Endodermal cell (in vitro differentiated cells): ENCODE results near the gene DMBT1. TPM values are rescaled to one million over a fixed set of nuclear protein-coding genes. Genes with fewer than 3 reads are reported as not detected.

ENCODE experiments used
- DNase-seq: peaks from one replicate; pipeline ENCODE4 v3.0.0-alpha.2; 2017
- H3K27ac ChIP-seq: 2 replicates; pipeline ENCODE4 v1.5.1; 2013; ENCODE audit warnings: mild to moderate bottlenecking, low read depth, low read length, moderate library complexity
- H3K27me3 ChIP-seq: 2 replicates; pipeline ENCODE4 v1.6.1; 2013; ENCODE audit warnings: mild to moderate bottlenecking, low read length, moderate library complexity; ENCODE audit not compliant: insufficient read depth, control insufficient read depth, poor library complexity, severe bottlenecking
- H3K36me3 ChIP-seq: 2 replicates; pipeline ENCODE4 v1.7.0; 2013; ENCODE audit warnings: mild to moderate bottlenecking, low read length, moderate library complexity; ENCODE audit not compliant: control insufficient read depth, insufficient read depth
- H3K4me1 ChIP-seq: one replicate; pipeline ENCODE4 v1.7.0; 2013; ENCODE audit warnings: low read length; ENCODE audit not compliant: control insufficient read depth, insufficient read depth
- H3K4me3 ChIP-seq: 2 replicates; pipeline ENCODE4 v1.5.1; 2013; ENCODE audit warnings: mild to moderate bottlenecking, low read length, moderate library complexity
- H3K9ac ChIP-seq: 2 replicates; pipeline ENCODE4 v1.6.1; 2013; ENCODE audit warnings: mild to moderate bottlenecking, low read length, moderate library complexity; ENCODE audit not compliant: poor library complexity, severe bottlenecking; ENCODE audit errors: extremely low read depth
- H3K9me3 ChIP-seq: 2 replicates; pipeline ENCODE4 v1.6.1; 2013; ENCODE audit warnings: mild to moderate bottlenecking, low read length, moderate library complexity; ENCODE audit not compliant: control insufficient read depth
- H3K27ac Mint-ChIP-seq: 2 replicates; pipeline ENCODE4 v1.8.0; 2020; ENCODE audit warnings: mixed read lengths
- H3K27me3 Mint-ChIP-seq: 2 replicates; pipeline ENCODE4 v1.8.0; 2021; ENCODE audit warnings: mild to moderate bottlenecking, mixed read lengths; ENCODE audit not compliant: insufficient read depth
- H3K36me3 Mint-ChIP-seq: 2 replicates; pipeline ENCODE4 v1.8.0; 2020; ENCODE audit warnings: low read depth, mixed read lengths
- H3K4me1 Mint-ChIP-seq: 2 replicates; pipeline ENCODE4 v1.8.0; 2020; ENCODE audit warnings: mixed read lengths
- H3K4me3 Mint-ChIP-seq: 2 replicates; pipeline ENCODE4 v1.8.0; 2020; ENCODE audit warnings: mild to moderate bottlenecking, moderate library complexity, mixed read lengths
- H3K9me3 Mint-ChIP-seq: 2 replicates; pipeline ENCODE4 v1.8.0; 2020; ENCODE audit warnings: mild to moderate bottlenecking, mixed read lengths
- WGBS, 2 experiments: methylation state at CpG; one replicate each; pipeline versions ENCODE4 v1.1.5 to v1.1.7; 2013; ENCODE audit warnings: missing lambda C conversion rate in 2 of 2, mixed read lengths in 1 of 2; ENCODE audit not compliant: insufficient coverage in 1 of 2, insufficient read length in 1 of 2; 5-methylcytosine and 5-hydroxymethylcytosine counted together
- total RNA-seq, 2 donors: library from RNA; stranded (reverse); fragmentation: NEBNext Ultra II Directional in 1 of 2; extraction: Animal tissue kit (Norgen Biotek cat#: 25700) in 1 of 2; gene quantifications; 2 replicates in 1 of 2; 3 replicates in 1 of 2; pipeline ENCODE4 v1.2.1, GENCODE V29; 2021
- TF ChIP-seq, protein P1 (sequence below): fragments of 200-600 bp; sonication (generic); conservative IDR thresholded peaks from 2 replicates; pipeline ENCODE4 v1.5.0; 2021; ENCODE audit warnings: antibody characterized with exemption, mild to moderate bottlenecking

DMBT1 gene
- total RNA-seq, 2 donors from 2014 or later = not detected

GRCh38 chr10:122673731-122674130 is 113.2 kb downstream of the DMBT1 start:
- peaks cover 86% of the 10 kb centered on the region for H3K27me3 Mint-ChIP-seq
- 92 to 93% methylated on average over 5 of the region's 5 CpGs for WGBS, 2 experiments

GRCh38 chr10:122674781-122675180 is 114.2 kb downstream of the DMBT1 start:
- no peak overlapping the region for H3K9ac ChIP-seq
- TF ChIP-seq, protein P1, sequence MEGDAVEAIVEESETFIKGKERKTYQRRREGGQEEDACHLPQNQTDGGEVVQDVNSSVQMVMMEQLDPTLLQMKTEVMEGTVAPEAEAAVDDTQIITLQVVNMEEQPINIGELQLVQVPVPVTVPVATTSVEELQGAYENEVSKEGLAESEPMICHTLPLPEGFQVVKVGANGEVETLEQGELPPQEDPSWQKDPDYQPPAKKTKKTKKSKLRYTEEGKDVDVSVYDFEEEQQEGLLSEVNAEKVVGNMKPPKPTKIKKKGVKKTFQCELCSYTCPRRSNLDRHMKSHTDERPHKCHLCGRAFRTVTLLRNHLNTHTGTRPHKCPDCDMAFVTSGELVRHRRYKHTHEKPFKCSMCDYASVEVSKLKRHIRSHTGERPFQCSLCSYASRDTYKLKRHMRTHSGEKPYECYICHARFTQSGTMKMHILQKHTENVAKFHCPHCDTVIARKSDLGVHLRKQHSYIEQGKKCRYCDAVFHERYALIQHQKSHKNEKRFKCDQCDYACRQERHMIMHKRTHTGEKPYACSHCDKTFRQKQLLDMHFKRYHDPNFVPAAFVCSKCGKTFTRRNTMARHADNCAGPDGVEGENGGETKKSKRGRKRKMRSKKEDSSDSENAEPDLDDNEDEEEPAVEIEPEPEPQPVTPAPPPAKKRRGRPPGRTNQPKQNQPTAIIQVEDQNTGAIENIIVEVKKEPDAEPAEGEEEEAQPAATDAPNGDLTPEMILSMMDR = no peak
- H3K36me3 ChIP-seq = no peaks in the 10 kb centered on the region
- peaks cover 2% of the 10 kb centered on the region for H3K9me3 Mint-ChIP-seq
- no peak overlapping the region for H3K4me3 Mint-ChIP-seq
- WGBS, 2 experiments = 93 to 100% methylated on average over 1 to 8 of the region's 8 CpGs
- H3K4me3 ChIP-seq = no peak overlapping the region
- no peak overlapping the region for H3K27ac ChIP-seq
- no peaks in the 10 kb centered on the region for H3K9me3 ChIP-seq
- peaks cover 18% of the 10 kb centered on the region for H3K4me1 Mint-ChIP-seq
- no peak overlapping the region for H3K27ac Mint-ChIP-seq
- no peak for DNase-seq
- H3K36me3 Mint-ChIP-seq = no peaks in the 10 kb centered on the region
- H3K4me1 ChIP-seq = peaks cover 23% of the 10 kb centered on the region
- peaks cover 95% of the 10 kb centered on the region for H3K27me3 Mint-ChIP-seq
- H3K27me3 ChIP-seq = peaks cover 88% of the 10 kb centered on the region

More at GRCh38 chr10:122673731-122674130, 113.2 kb downstream of the DMBT1 start:
- no peak overlapping the region for H3K4me3 Mint-ChIP-seq
- Histone ChIP-seq H3K27me3 (peaks cover 78% of the 10 kb centered on the region), H3K9ac (no peak overlapping the region), H3K4me1 (peaks cover 27% of the 10 kb centered on the region), H3K36me3 (no peaks in the 10 kb centered on the region), H3K9me3 (no peaks in the 10 kb centered on the region), H3K4me3 (no peak overlapping the region), H3K27ac (no peak overlapping the region)
- H3K4me1 Mint-ChIP-seq = peaks cover 29% of the 10 kb centered on the region
- DNase-seq = no peak
- TF ChIP-seq, protein P1 = no peak
- no peaks in the 10 kb centered on the region for H3K9me3 Mint-ChIP-seq
- H3K27ac Mint-ChIP-seq = no peak overlapping the region
- H3K36me3 Mint-ChIP-seq = no peaks in the 10 kb centered on the region

GRCh38 chr10:122675278-122675677 is 114.7 kb downstream of the DMBT1 start:
- Mint-ChIP-seq H3K4me1 (peaks cover 14% of the 10 kb centered on the region), H3K9me3 (peaks cover 7% of the 10 kb centered on the region), H3K4me3 (no peak overlapping the region), H3K27ac (no peak overlapping the region), H3K27me3 (peaks cover 98% of the 10 kb centered on the region), H3K36me3 (no peaks in the 10 kb centered on the region)
- Histone ChIP-seq H3K9ac (no peak overlapping the region), H3K36me3 (no peaks in the 10 kb centered on the region), H3K27me3 (peaks cover 93% of the 10 kb centered on the region), H3K27ac (no peak overlapping the region), H3K9me3 (no peaks in the 10 kb centered on the region), H3K4me3 (no peak overlapping the region), H3K4me1 (peaks cover 18% of the 10 kb centered on the region)
- DNase-seq = no peak
- TF ChIP-seq, protein P1 = no peak
- WGBS, 2 experiments = 92 to 100% methylated on average over 2 of the region's 2 CpGs
